Astrocyte (in vitro differentiated cells and primary cell): ENCODE measurements around the gene HLA-DMB. TPM values are rescaled to one million over a fixed set of nuclear protein-coding genes. Genes with fewer than 3 reads are reported as not detected.

Experiments used
- DNase-seq: peaks from one replicate; pipeline ENCODE4 v3.0.0-alpha.2; 2010; ENCODE audit warnings: low read depth
- FAIRE-seq: peaks from 2 replicates; lab custom pipeline; 2011; peaks lifted over from hg19 to GRCh38; lab: Jason Lieb, UNC
- H2AFZ ChIP-seq: 2 replicates; pipeline ENCODE4 v1.6.0; 2012; ENCODE audit warnings: low read depth, low read length, inconsistent platforms
- H3K27ac ChIP-seq: 2 replicates; pipeline ENCODE4 v1.5.1; 2011; ENCODE audit warnings: low read depth, low read length, inconsistent platforms
- H3K27me3 ChIP-seq: 2 replicates; pipeline ENCODE4 v1.6.0; 2011; ENCODE audit warnings: low read length, inconsistent platforms; ENCODE audit not compliant: insufficient read depth
- H3K36me3 ChIP-seq: 2 replicates; pipeline ENCODE4 v1.5.1; 2011; ENCODE audit warnings: low read length, inconsistent platforms; ENCODE audit not compliant: insufficient read depth
- H3K4me1 ChIP-seq: 2 replicates; pipeline ENCODE4 v1.5.1; 2011; ENCODE audit warnings: low read length, inconsistent platforms; ENCODE audit not compliant: insufficient read depth
- H3K4me2 ChIP-seq: 2 replicates; pipeline ENCODE4 v1.6.0; 2012; ENCODE audit warnings: low read length, inconsistent platforms
- H3K4me3 ChIP-seq: 2 replicates; pipeline ENCODE4 v1.5.1; 2011; ENCODE audit warnings: low read depth, mild to moderate bottlenecking, low read length, inconsistent platforms; ENCODE audit not compliant: insufficient read depth
- H3K79me2 ChIP-seq: 2 replicates; pipeline ENCODE4 v1.6.0; 2012; ENCODE audit warnings: mild to moderate bottlenecking, low read length, inconsistent platforms; ENCODE audit not compliant: insufficient read depth
- H3K9ac ChIP-seq: 2 replicates; pipeline ENCODE4 v1.6.0; 2012; ENCODE audit warnings: mild to moderate bottlenecking, low read length, inconsistent platforms
- H3K9me3 ChIP-seq: 2 replicates; pipeline ENCODE4 v1.5.1; 2012; ENCODE audit warnings: low read depth, mild to moderate bottlenecking, low read length, inconsistent platforms; ENCODE audit not compliant: insufficient read depth
- H4K20me1 ChIP-seq: 2 replicates; pipeline ENCODE4 v1.6.0; 2012; ENCODE audit warnings: low read length, inconsistent platforms; ENCODE audit not compliant: insufficient read depth
- H3K27ac Mint-ChIP-seq: one replicate; pipeline ENCODE4 v1.8.0; 2021; ENCODE audit warnings: mild to moderate bottlenecking, mixed read lengths; ENCODE audit not compliant: unreplicated experiment
- H3K27me3 Mint-ChIP-seq: one replicate; pipeline ENCODE4 v1.8.0; 2021; ENCODE audit warnings: low read depth, mixed read lengths; ENCODE audit not compliant: unreplicated experiment
- H3K36me3 Mint-ChIP-seq: one replicate; pipeline ENCODE4 v1.8.0; 2021; ENCODE audit warnings: low read depth, mixed read lengths; ENCODE audit not compliant: unreplicated experiment
- H3K4me1 Mint-ChIP-seq: one replicate; pipeline ENCODE4 v1.8.0; 2021; ENCODE audit warnings: low read depth, mixed read lengths; ENCODE audit not compliant: unreplicated experiment
- H3K4me3 Mint-ChIP-seq: one replicate; pipeline ENCODE4 v1.8.0; 2021; ENCODE audit warnings: mild to moderate bottlenecking, moderate library complexity, mixed read lengths; ENCODE audit not compliant: unreplicated experiment
- H3K9me3 Mint-ChIP-seq: one replicate; pipeline ENCODE4 v1.8.0; 2021; ENCODE audit warnings: mild to moderate bottlenecking, mixed read lengths; ENCODE audit not compliant: unreplicated experiment
- EZH2 ChIP-seq: IDR thresholded peaks from 2 replicates; pipeline ENCODE4 v1.6.1; 2012; ENCODE audit warnings: mild to moderate bottlenecking, low read length, inconsistent platforms; ENCODE audit not compliant: insufficient read depth
- total RNA-seq: library from RNA; stranded (reverse); gene quantifications from 2 replicates; pipeline ENCODE4 v1.2.1, GENCODE V29; 2021
- TF ChIP-seq, protein P1 (sequence below): IDR thresholded peaks from 2 replicates; pipeline ENCODE4 v1.5.1; 2011; ENCODE audit warnings: low read depth, mild to moderate bottlenecking, inconsistent platforms, low read length, moderate library complexity; ENCODE audit not compliant: insufficient read depth

HLA-DMB gene
- total RNA-seq, 1 donor from 2014 or later = 0.11 TPM

DNA sequence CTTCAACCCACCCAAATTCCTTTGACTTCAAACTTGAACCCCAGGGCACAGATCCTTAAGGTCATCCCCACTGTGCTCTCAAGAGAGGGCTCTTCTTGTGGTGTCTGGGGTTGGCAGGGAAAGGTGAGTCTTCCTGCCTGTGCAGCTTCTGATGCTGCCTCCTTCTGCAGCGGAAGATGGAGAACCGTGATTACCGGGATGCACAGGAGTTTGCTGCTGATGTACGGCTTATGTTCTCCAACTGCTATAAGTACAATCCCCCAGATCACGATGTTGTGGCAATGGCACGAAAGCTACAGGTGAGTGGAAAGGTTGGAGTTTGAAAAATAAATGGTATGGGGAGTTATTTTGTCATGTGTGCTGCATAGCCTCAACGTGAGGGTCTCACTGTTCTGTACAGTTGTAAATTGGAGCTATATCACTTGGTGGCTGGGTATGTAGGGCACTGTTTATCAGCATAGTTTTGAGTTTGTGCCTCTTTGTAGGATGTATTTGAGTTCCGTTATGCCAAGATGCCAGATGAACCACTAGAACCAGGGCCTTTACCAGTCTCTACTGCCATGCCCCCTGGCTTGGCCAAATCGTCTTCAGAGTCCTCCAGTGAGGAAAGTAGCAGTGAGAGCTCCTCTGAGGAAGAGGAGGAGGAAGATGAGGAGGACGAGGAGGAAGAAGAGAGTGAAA, 36.6 kb upstream of the HLA-DMB start:
- peak overlapping the region; percentile 100 for H3K4me3 Mint-ChIP-seq
- no peaks in the 10 kb centered on the region for H3K27me3 Mint-ChIP-seq
- H3K4me2 ChIP-seq = peak overlapping the region; percentile 97
- H3K9me3 Mint-ChIP-seq = no peaks in the 10 kb centered on the region
- H3K36me3 Mint-ChIP-seq = peaks cover 55% of the 10 kb centered on the region
- peaks cover 21% of the 10 kb centered on the region for H3K4me1 ChIP-seq
- no peak overlapping the region for H3K9ac ChIP-seq
- H3K27me3 ChIP-seq = no peaks in the 10 kb centered on the region
- peak overlapping the region; percentile 7 for H3K27ac Mint-ChIP-seq
- TF ChIP-seq, protein P1, sequence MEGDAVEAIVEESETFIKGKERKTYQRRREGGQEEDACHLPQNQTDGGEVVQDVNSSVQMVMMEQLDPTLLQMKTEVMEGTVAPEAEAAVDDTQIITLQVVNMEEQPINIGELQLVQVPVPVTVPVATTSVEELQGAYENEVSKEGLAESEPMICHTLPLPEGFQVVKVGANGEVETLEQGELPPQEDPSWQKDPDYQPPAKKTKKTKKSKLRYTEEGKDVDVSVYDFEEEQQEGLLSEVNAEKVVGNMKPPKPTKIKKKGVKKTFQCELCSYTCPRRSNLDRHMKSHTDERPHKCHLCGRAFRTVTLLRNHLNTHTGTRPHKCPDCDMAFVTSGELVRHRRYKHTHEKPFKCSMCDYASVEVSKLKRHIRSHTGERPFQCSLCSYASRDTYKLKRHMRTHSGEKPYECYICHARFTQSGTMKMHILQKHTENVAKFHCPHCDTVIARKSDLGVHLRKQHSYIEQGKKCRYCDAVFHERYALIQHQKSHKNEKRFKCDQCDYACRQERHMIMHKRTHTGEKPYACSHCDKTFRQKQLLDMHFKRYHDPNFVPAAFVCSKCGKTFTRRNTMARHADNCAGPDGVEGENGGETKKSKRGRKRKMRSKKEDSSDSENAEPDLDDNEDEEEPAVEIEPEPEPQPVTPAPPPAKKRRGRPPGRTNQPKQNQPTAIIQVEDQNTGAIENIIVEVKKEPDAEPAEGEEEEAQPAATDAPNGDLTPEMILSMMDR = no peak
- TF ChIP-seq EZH2 = no peak
- H3K27ac ChIP-seq = no peak overlapping the region
- H3K36me3 ChIP-seq = peaks cover 86% of the 10 kb centered on the region
- no peak overlapping the region for H2AFZ ChIP-seq
- H3K79me2 ChIP-seq = peaks cover 84% of the 10 kb centered on the region
- H3K9me3 ChIP-seq = no peaks in the 10 kb centered on the region
- H4K20me1 ChIP-seq = peaks cover 100% of the 10 kb centered on the region
- FAIRE-seq (no peak), DNase-seq (no peak)
- H3K4me1 Mint-ChIP-seq = peaks cover 50% of the 10 kb centered on the region
- no peak overlapping the region for H3K4me3 ChIP-seq

DNA sequence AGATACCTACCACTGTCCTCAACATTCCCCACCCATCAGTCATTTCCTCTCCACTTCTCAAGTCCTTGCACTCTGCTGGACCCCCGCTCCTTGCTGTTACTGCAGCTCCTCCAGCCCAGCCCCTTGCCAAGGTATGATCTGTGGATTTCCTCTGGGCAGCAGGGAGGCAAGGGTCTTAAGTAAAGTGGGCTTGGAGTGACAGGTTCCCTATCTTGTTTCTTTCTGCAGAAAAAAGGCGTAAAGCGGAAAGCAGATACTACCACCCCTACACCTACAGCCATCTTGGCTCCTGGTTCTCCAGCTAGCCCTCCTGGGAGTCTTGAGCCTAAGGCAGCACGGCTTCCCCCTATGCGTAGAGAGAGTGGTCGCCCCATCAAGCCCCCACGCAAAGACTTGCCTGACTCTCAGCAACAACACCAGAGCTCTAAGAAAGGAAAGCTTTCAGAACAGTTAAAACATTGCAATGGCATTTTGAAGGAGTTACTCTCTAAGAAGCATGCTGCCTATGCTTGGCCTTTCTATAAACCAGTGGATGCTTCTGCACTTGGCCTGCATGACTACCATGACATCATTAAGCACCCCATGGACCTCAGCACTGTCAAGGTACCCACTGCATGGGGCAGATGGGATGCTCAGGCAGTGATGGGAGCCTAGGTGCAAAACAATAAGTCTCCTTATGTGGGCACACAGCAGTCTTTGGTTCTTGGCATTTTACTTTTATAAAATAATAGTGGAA, 35.7 kb upstream of the HLA-DMB start:
- no peak for FAIRE-seq
- Histone ChIP-seq H2AFZ (no peak overlapping the region), H3K4me2 (peak overlapping the region; percentile 97)

More for the DNA sequence above, 35.7 kb upstream of the HLA-DMB start:
- Mint-ChIP-seq H3K4me1 (peaks cover 45% of the 10 kb centered on the region), H3K9me3 (no peaks in the 10 kb centered on the region), H3K27ac (peak overlapping the region; percentile 38), H3K36me3 (peaks cover 54% of the 10 kb centered on the region), H3K4me3 (peak overlapping the region; percentile 100), H3K27me3 (no peaks in the 10 kb centered on the region)
- DNase-seq = no peak
- Histone ChIP-seq H3K4me1 (peaks cover 21% of the 10 kb centered on the region), H3K79me2 (peaks cover 88% of the 10 kb centered on the region), H3K36me3 (peaks cover 78% of the 10 kb centered on the region), H3K4me3 (no peak overlapping the region), H3K9ac (peak overlapping the region; percentile 90), H3K27me3 (no peaks in the 10 kb centered on the region), H3K27ac (no peak overlapping the region), H3K9me3 (no peaks in the 10 kb centered on the region), H4K20me1 (peaks cover 94% of the 10 kb centered on the region)
- TF ChIP-seq, protein P1 = no peak
- TF ChIP-seq EZH2 = no peak
